ENCODE data around the gene ZCCHC24. TPM values are rescaled to one million over a fixed set of nuclear protein-coding genes. Genes with fewer than 3 reads are reported as not detected.

ZCCHC24 gene
- total RNA-seq, 6 experiments from 2014 or later: 33.2 to 40.3 (median 37.5) TPM

GRCh38 chr10:79412516-79412915 is 32.9 kb downstream of the ZCCHC24 start:
- Mint-ChIP-seq H3K4me1 (ENCODE audit: low read depth) (peaks cover 71% of the 10 kb centered on the region), H3K27ac (peak overlapping the region; percentile 70), H3K36me3 (ENCODE audit: low read depth) (peaks cover 13% of the 10 kb centered on the region), H3K4me3 (no peak overlapping the region), H3K27me3 (ENCODE audit: insufficient read depth) (peaks cover 5% of the 10 kb centered on the region), H3K9me3 (no peaks in the 10 kb centered on the region)
- no peak for DNase-seq
- TF ChIP-seq CTCF (IDR thresholded peaks at IDR 0.05): no peak

GRCh38 chr10:79411546-79412495 is 33.6 kb downstream of the ZCCHC24 start:
- DNase-seq: no peak
- peaks cover 8% of the 10 kb centered on the region; the same call in 1 of the 2 replicates for H3K36me3 Mint-ChIP-seq (ENCODE audit: low read depth)
- TF ChIP-seq CTCF (IDR thresholded peaks at IDR 0.05): no peak

GRCh38 chr10:79410315-79411094 is 34.9 kb downstream of the ZCCHC24 start:
- Mint-ChIP-seq H3K9me3 (no peaks in the 10 kb centered on the region), H3K4me1 (ENCODE audit: low read depth) (peaks cover 79% of the 10 kb centered on the region), H3K27ac (0 out of 2 replicates have a peak overlapping the region, but pooled peaks have one; percentile 2), H3K27me3 (ENCODE audit: insufficient read depth) (peaks cover 6% of the 10 kb centered on the region), H3K36me3 (ENCODE audit: low read depth) (peaks cover 6% of the 10 kb centered on the region; the same call in 1 of the 2 replicates), H3K4me3 (no peak overlapping the region)
- no peak for DNase-seq
- TF ChIP-seq CTCF (IDR thresholded peaks at IDR 0.05): no peak

More at GRCh38 chr10:79411546-79412495, 33.6 kb downstream of the ZCCHC24 start:
- Mint-ChIP-seq H3K27ac (no peak overlapping the region; the same call in 1 of the 2 replicates), H3K4me3 (no peak overlapping the region), H3K9me3 (no peaks in the 10 kb centered on the region), H3K27me3 (ENCODE audit: insufficient read depth) (peaks cover 6% of the 10 kb centered on the region), H3K4me1 (ENCODE audit: low read depth) (peaks cover 73% of the 10 kb centered on the region)

GRCh38 chr10:79409726-79410085 is 35.7 kb downstream of the ZCCHC24 start:
- Mint-ChIP-seq H3K4me1 (ENCODE audit: low read depth) (peaks cover 79% of the 10 kb centered on the region), H3K27ac (no peak overlapping the region), H3K27me3 (ENCODE audit: insufficient read depth) (peaks cover 6% of the 10 kb centered on the region), H3K4me3 (no peak overlapping the region), H3K36me3 (ENCODE audit: low read depth) (0 out of 2 replicates have a peak, but pooled peaks cover 4% of the 10 kb centered on the region), H3K9me3 (no peaks in the 10 kb centered on the region)
- DNase-seq: no peak
- TF ChIP-seq CTCF (IDR thresholded peaks at IDR 0.05): no peak

GRCh38 chr10:79409038-79409725 is 36.2 kb downstream of the ZCCHC24 start:
- peaks cover 6% of the 10 kb centered on the region for H3K27me3 Mint-ChIP-seq (ENCODE audit: insufficient read depth)
- H3K4me1 Mint-ChIP-seq (ENCODE audit: low read depth): peaks cover 79% of the 10 kb centered on the region
- 0 out of 2 replicates have a peak, but pooled peaks cover 4% of the 10 kb centered on the region for H3K36me3 Mint-ChIP-seq (ENCODE audit: low read depth)
- H3K4me3 Mint-ChIP-seq: no peak overlapping the region
- no peaks in the 10 kb centered on the region for H3K9me3 Mint-ChIP-seq
- DNase-seq: no peak
- TF ChIP-seq CTCF (IDR thresholded peaks at IDR 0.05): no peak
- H3K27ac Mint-ChIP-seq: no peak overlapping the region; the same call in 1 of the 2 replicates

Measured in HFFc6 (cell line).